IMR-90 (cell line): Measurements from ENCODE around the gene TP53BP2. TPM values are rescaled to one million over a fixed set of nuclear protein-coding genes. Genes with fewer than 3 reads are reported as not detected.

Experiments
- ATAC-seq: fragments of 200-7000 bp; cut with Tn5 transposase; 2 replicates; pipeline ENCODE4 v1.9.1; 2020; ENCODE audit warnings: low read depth, mild to moderate bottlenecking, moderate library complexity
- BruUV-seq: library from RNA; stranded (reverse); fragments of 400-500 nt; replicated peaks from 2 replicates; lab custom pipeline; 2021; lab: Mats Ljungman, UMichigan
- CTCF ChIA-PET: fragments of 300-600 bp; formaldehyde crosslinking; extraction: SDS; loops from one replicate; lab custom pipeline; 2021; ENCODE audit warnings: antibody characterized with exemption; lab: Yijun Ruan, JAX
- POLR2A ChIA-PET: fragments of 300-600 bp; sonication (Branson Sonifier 250); formaldehyde crosslinking; loops from one replicate; lab custom pipeline; 2022; ENCODE audit warnings: antibody characterized with exemption; ENCODE audit not compliant: unreplicated experiment; lab: Charles Lee
- DNase-seq: peaks from one replicate; pipeline ENCODE4 v3.0.0; 2013
- H2AFZ ChIP-seq: replicated peaks from 2 replicates; pipeline ENCODE3; 2013; ENCODE audit warnings: low read length, mild to moderate bottlenecking; ENCODE audit not compliant: poor library complexity
- H2AK5ac ChIP-seq: 2 replicates; pipeline ENCODE4 v1.6.1; 2013; ENCODE audit warnings: low read depth, low read length, inconsistent platforms
- H2AK9ac ChIP-seq: replicated peaks from 2 replicates; pipeline ENCODE3; 2013; ENCODE audit warnings: mild to moderate bottlenecking, low read depth, low read length, moderate library complexity; ENCODE audit not compliant: poor library complexity
- H2BK120ac ChIP-seq: 2 replicates; pipeline ENCODE4 v1.6.1; 2013; ENCODE audit warnings: low read depth, low read length, inconsistent platforms
- H2BK15ac ChIP-seq: 3 replicates; pipeline ENCODE4 v1.6.1; 2013; ENCODE audit warnings: low read depth, low read length, inconsistent platforms
- H2BK20ac ChIP-seq: 2 replicates; pipeline ENCODE4 v1.6.1; 2013; ENCODE audit warnings: low read depth, mild to moderate bottlenecking, inconsistent platforms, low read length, moderate library complexity
- H2BK5ac ChIP-seq: 2 replicates; pipeline ENCODE4 v1.6.1; 2013; ENCODE audit warnings: mild to moderate bottlenecking, low read depth, low read length, inconsistent platforms; ENCODE audit not compliant: poor library complexity, severe bottlenecking
- H3K14ac ChIP-seq: replicated peaks from 2 replicates; pipeline ENCODE4 v1.6.1; 2013; ENCODE audit warnings: low read depth, low read length, inconsistent platforms
- H3K18ac ChIP-seq: 2 replicates; pipeline ENCODE4 v1.6.1; 2013; ENCODE audit warnings: low read depth, low read length, control low read depth
- H3K23ac ChIP-seq: 2 replicates; pipeline ENCODE4 v1.6.1; 2013; ENCODE audit warnings: low read depth, low read length, inconsistent platforms
- H3K27ac ChIP-seq: 2 replicates; pipeline ENCODE4 v1.5.1; 2013; ENCODE audit warnings: mild to moderate bottlenecking, control low read depth, low read length; ENCODE audit not compliant: insufficient read depth
- H3K27me3 ChIP-seq: 2 replicates; pipeline ENCODE4 v1.6.1; 2013; ENCODE audit warnings: low read length; ENCODE audit not compliant: control insufficient read depth, insufficient read depth
- H3K36me3 ChIP-seq: 2 replicates; pipeline ENCODE4 v1.6.1; 2013; ENCODE audit warnings: low read length, mixed read lengths; ENCODE audit not compliant: control insufficient read depth, insufficient read depth
- H3K4ac ChIP-seq: 2 replicates; pipeline ENCODE4 v1.6.1; 2013; ENCODE audit warnings: low read depth, low read length, inconsistent platforms
- H3K4me1 ChIP-seq: 2 replicates; pipeline ENCODE4 v1.6.1; 2013; ENCODE audit warnings: low read length, mixed read lengths; ENCODE audit not compliant: control insufficient read depth, insufficient read depth
- H3K4me2 ChIP-seq: 2 replicates; pipeline ENCODE4 v1.6.1; 2013; ENCODE audit warnings: low read depth, mild to moderate bottlenecking, control low read depth, low read length, moderate library complexity
- H3K4me3 ChIP-seq: 2 replicates; pipeline ENCODE4 v1.5.1; 2013; ENCODE audit warnings: low read depth, mild to moderate bottlenecking, control low read depth, low read length, moderate library complexity; ENCODE audit not compliant: insufficient read depth
- H3K56ac ChIP-seq: 2 replicates; pipeline ENCODE4 v1.6.1; 2013; ENCODE audit warnings: low read length, inconsistent platforms; ENCODE audit not compliant: insufficient read depth; ENCODE audit errors: extremely low read depth
- H3K79me1 ChIP-seq, 2 experiments: 2 replicates each; pipeline ENCODE4 v1.6.1; 2013; ENCODE audit warnings: low read length in 2 of 2, inconsistent platforms in 1 of 2, low read depth in 1 of 2
- H3K9ac ChIP-seq: 2 replicates; pipeline ENCODE4 v1.6.1; 2013; ENCODE audit warnings: low read depth, low read length, control low read depth
- H3K9me1 ChIP-seq: 2 replicates; pipeline ENCODE4 v1.6.1; 2013; ENCODE audit warnings: low read length, inconsistent platforms; ENCODE audit not compliant: insufficient read depth
- H3K9me3 ChIP-seq: 2 replicates; pipeline ENCODE4 v1.6.1; 2013; ENCODE audit warnings: low read length; ENCODE audit not compliant: control insufficient read depth, insufficient read depth
- H4K20me1 ChIP-seq: 2 replicates; pipeline ENCODE4 v1.6.1; 2013; ENCODE audit warnings: low read length, inconsistent platforms; ENCODE audit not compliant: insufficient read depth
- H4K5ac ChIP-seq: 2 replicates; pipeline ENCODE4 v1.6.1; 2013; ENCODE audit warnings: mild to moderate bottlenecking, low read depth, low read length, control low read depth
- H4K8ac ChIP-seq, 2 experiments: 2 replicates each; pipeline ENCODE4 v1.6.1; 2013; ENCODE audit warnings: low read depth in 2 of 2, low read length in 2 of 2, control low read depth in 1 of 2, inconsistent platforms in 1 of 2
- H4K91ac ChIP-seq: 2 replicates; pipeline ENCODE4 v1.6.1; 2013; ENCODE audit warnings: low read depth, low read length, inconsistent platforms; ENCODE audit not compliant: insufficient read depth
- CEBPB ChIP-seq: IDR thresholded peaks from 2 replicates; pipeline ENCODE4 v1.6.1; 2012; ENCODE audit warnings: low read depth, low read length, improper control_type of control experiment
- CHD1 ChIP-seq: IDR thresholded peaks from 2 replicates; pipeline ENCODE4 v1.6.1; 2012; ENCODE audit warnings: low read depth, low read length, improper control_type of control experiment
- CTCF ChIP-seq: conservative IDR thresholded peaks from 2 replicates; pipeline ENCODE4 v1.5.1; 2012; ENCODE audit warnings: mild to moderate bottlenecking, low read depth, low read length, improper control_type of control experiment
- ELK1 ChIP-seq: fragments of 150-350 bp; IDR thresholded peaks from 2 replicates; pipeline ENCODE4 v1.6.1; 2016; ENCODE audit warnings: low read depth, mild to moderate bottlenecking, low read length, moderate library complexity, borderline replicate concordance
- FOS ChIP-seq: fragments of 150-350 bp; IDR thresholded peaks from 2 replicates; pipeline ENCODE4 v1.6.1; 2016; ENCODE audit warnings: low read depth, low read length
- MAFK ChIP-seq: IDR thresholded peaks from 2 replicates; pipeline ENCODE4 v1.6.1; 2012; ENCODE audit warnings: low read depth, low read length, improper control_type of control experiment
- MAZ ChIP-seq: IDR thresholded peaks from 2 replicates; pipeline ENCODE4 v1.6.1; 2012; ENCODE audit warnings: low read depth, mild to moderate bottlenecking, low read length, improper control_type of control experiment, moderate library complexity, borderline replicate concordance
- MXI1 ChIP-seq: IDR thresholded peaks from 2 replicates; pipeline ENCODE4 v1.6.1; 2012; ENCODE audit warnings: low read depth, mild to moderate bottlenecking, low read length, moderate library complexity, borderline replicate concordance
- NFE2L2 ChIP-seq: fragments of 150-350 bp; IDR thresholded peaks from 2 replicates; pipeline ENCODE4 v1.6.1; 2016; ENCODE audit warnings: low read depth, mild to moderate bottlenecking, low read length
- POLR2A ChIP-seq: IDR thresholded peaks from 2 replicates; pipeline ENCODE4 v1.6.1; 2012; ENCODE audit warnings: mild to moderate bottlenecking, low read depth, low read length
- RAD21 ChIP-seq: IDR thresholded peaks from 2 replicates; pipeline ENCODE4 v1.6.1; 2012; ENCODE audit warnings: low read length, improper control_type of control experiment
- RCOR1 ChIP-seq: IDR thresholded peaks from 2 replicates; pipeline ENCODE4 v1.6.1; 2012; ENCODE audit warnings: mild to moderate bottlenecking, low read length, improper control_type of control experiment; ENCODE audit not compliant: insufficient replicate concordance
- RFX5 ChIP-seq: IDR thresholded peaks from 2 replicates; pipeline ENCODE4 v1.8.0; 2012; ENCODE audit warnings: low read depth, mild to moderate bottlenecking, low read length, moderate library complexity
- USF2 ChIP-seq: fragments of 150-350 bp; IDR thresholded peaks from 2 replicates; pipeline ENCODE4 v1.6.1; 2017; ENCODE audit warnings: mild to moderate bottlenecking, antibody characterized with exemption, low read length, low read depth
- WGBS, 2 experiments: methylation state at CpG; one replicate each; pipeline versions ENCODE4 v1.1.5 to v1.1.7; 2013; ENCODE audit warnings: missing lambda C conversion rate in 2 of 2; ENCODE audit not compliant: insufficient read length in 1 of 2; ENCODE audit errors: extremely low coverage in 2 of 2; 5-methylcytosine and 5-hydroxymethylcytosine counted together
- dilution Hi-C: fragments of 300-500 bp; cut with HindIII; formaldehyde crosslinking; loops from one replicate; pipeline ENCODE4 v1.14.3; 2018; ENCODE audit warnings: low sequenced_read_pairs; ENCODE audit not compliant: unreplicated experiment
- in situ Hi-C: fragments of 300-500 bp; cut with MboI; formaldehyde crosslinking; loops from 3 replicates; pipeline ENCODE4 v1.14.3; 2019; ENCODE audit warnings: low sequenced_read_pairs, inconsistent platforms, mixed read lengths
- intact Hi-C: fragments of 100-400 bp; cut with micrococcal nuclease; formaldehyde crosslinking; loops from 2 replicates; pipeline ENCODE4 v1.10.0; 2022
- polyA plus RNA-seq, 3 experiments: library from polyadenylated mRNA; depleted of rRNA; stranded (reverse); fragments of >200 nt; gene quantifications; 2 replicates each; pipeline ENCODE4 v1.2.3, GENCODE V29; 2012; ENCODE audit warnings: low replicate concordance in 1 of 3
- total RNA-seq: library from RNA; depleted of rRNA; stranded (reverse); fragments of >200 nt; gene quantifications from 2 replicates; pipeline ENCODE4 v1.2.3, GENCODE V29; 2012

The TP53BP2 gene
- total and polyA plus RNA-seq, 2 of the 4 experiments (the other 2 are of a cell fraction) = 19.9 to 35.0 TPM

GRCh38 chr1:223810586-223810985, 35.2 kb downstream of the TP53BP2 start:
- Histone ChIP-seq H3K27ac (no peak overlapping the region), H3K4me3 (no peak overlapping the region), H2BK120ac (no peak overlapping the region), H2AFZ (no peak overlapping the region), H2BK5ac (no peak overlapping the region), H3K4ac (no peak overlapping the region), H3K56ac (no peak overlapping the region), H3K9me1 (peaks cover 2% of the 10 kb centered on the region; the same call in 1 of the 2 replicates), H3K18ac (no peak overlapping the region), H3K9ac (no peak overlapping the region), H3K36me3 (peaks cover 32% of the 10 kb centered on the region), H4K91ac (no peak overlapping the region), H3K23ac (no peak overlapping the region), H2AK9ac (no peak overlapping the region), H2BK15ac (no peak overlapping the region), H3K27me3 (no peaks in the 10 kb centered on the region), H3K9me3 (no peaks in the 10 kb centered on the region), H2AK5ac (no peak overlapping the region), H4K8ac (no peak overlapping the region), H4K20me1 (peaks cover 6% of the 10 kb centered on the region; the same call in 1 of the 2 replicates), H3K4me2 (no peak overlapping the region), H3K79me1 (peaks cover 22 to 33% of the 10 kb centered on the region in 2 experiments), H2BK20ac (no peak overlapping the region), H3K14ac (no peak overlapping the region), H4K5ac (no peak overlapping the region), H3K4me1 (peaks cover 2% of the 10 kb centered on the region; the same call in 1 of the 2 replicates)
- POLR2A ChIA-PET = no interaction called here
- no peak for DNase-seq
- dilution Hi-C loops = no loop called here
- CTCF ChIA-PET = interaction anchor here (0.5 to 1.1 kb wide), 2 partner anchors 10 to 51 kb away, joined by 3 to 5 read pairs; no protein-coding TSS in a partner anchor
- BruUV-seq = no TSS peak
- no CpG with 5 or more reads among the region's 2 CpGs for WGBS, 2 experiments
- in situ Hi-C loops = no loop called here
- TF ChIP-seq MAFK (no peak), MXI1 (no peak), POLR2A (no peak), ELK1 (no peak), RCOR1 (no peak), MAZ (no peak), RFX5 (no peak), USF2 (no peak), NFE2L2 (no peak), CHD1 (no peak), FOS (no peak), RAD21 (no peak), CEBPB (no peak), CTCF (no peak)
- no peak; the same call in 1 of the 2 replicates for ATAC-seq
- intact Hi-C loops = loop anchor here (2.0 to 10.0 kb wide), 3 partner anchors 36 to 304 kb away; partner anchors contain the start of gene FBXO28
